Progenitor cell of endocrine pancreas (in vitro differentiated cells): Measurements from ENCODE around the gene CD22. TPM values are rescaled to one million over a fixed set of nuclear protein-coding genes. Genes with fewer than 3 reads are reported as not detected.
A peak's percentile ranks its signal among the peaks of the same experiment; 100 is the strongest.

Experiments
- DNase-seq: peaks from one replicate; pipeline ENCODE4 v3.0.0; 2021; ENCODE audit warnings: low spot score; ENCODE audit not compliant: unreplicated experiment
- H3K27ac Mint-ChIP-seq: 2 replicates; pipeline ENCODE4 v1.8.0; 2021; ENCODE audit warnings: mild to moderate bottlenecking, moderate library complexity, mixed read lengths
- H3K27me3 Mint-ChIP-seq: 2 replicates; pipeline ENCODE4 v1.8.0; 2021; ENCODE audit warnings: mixed read lengths
- H3K36me3 Mint-ChIP-seq: 2 replicates; pipeline ENCODE4 v1.8.0; 2022; ENCODE audit warnings: mixed read lengths; ENCODE audit not compliant: insufficient read depth
- H3K4me1 Mint-ChIP-seq: 2 replicates; pipeline ENCODE4 v1.8.0; 2021; ENCODE audit warnings: low read depth, mixed read lengths
- H3K4me3 Mint-ChIP-seq: 2 replicates; pipeline ENCODE4 v1.8.0; 2021; ENCODE audit warnings: low read depth, mild to moderate bottlenecking, moderate library complexity, mixed read lengths
- H3K9me3 Mint-ChIP-seq: 2 replicates; pipeline ENCODE4 v1.8.0; 2021; ENCODE audit warnings: low read depth, mixed read lengths
- CTCF ChIP-seq: fragments of 200-600 bp; sonication (generic); IDR thresholded peaks from one replicate; pipeline ENCODE4 v1.5.0; 2021; ENCODE audit warnings: antibody characterized with exemption, mild to moderate bottlenecking; ENCODE audit not compliant: unreplicated experiment
- total RNA-seq: library from RNA; stranded (reverse); gene quantifications from 2 replicates; pipeline ENCODE4 v1.2.1, GENCODE V29; 2021

Gene CD22
- total RNA-seq, 1 donor from 2014 or later: 5.1 TPM

- DNase-seq: no peak
Observed at GRCh38 chr19:35352177-35352447, 23.1 kb downstream of the CD22 start.

GRCh38 chr19:35352448-35353304 lies 23.7 kb downstream of the CD22 start:
- H3K27ac Mint-ChIP-seq: no peak overlapping the region
- H3K4me1 Mint-ChIP-seq: peaks cover 2% of the 10 kb centered on the region
- no peaks in the 10 kb centered on the region for H3K36me3 Mint-ChIP-seq
- no peaks in the 10 kb centered on the region for H3K9me3 Mint-ChIP-seq
- TF ChIP-seq CTCF: peak; percentile 81
- H3K27me3 Mint-ChIP-seq: peaks cover 6% of the 10 kb centered on the region
- no peak overlapping the region for H3K4me3 Mint-ChIP-seq
- DNase-seq: peak; percentile 65

More at GRCh38 chr19:35352177-35352447, 23.1 kb downstream of the CD22 start:
- no peak overlapping the region for H3K4me3 Mint-ChIP-seq
- H3K27ac Mint-ChIP-seq: no peak overlapping the region
- H3K27me3 Mint-ChIP-seq: peaks cover 12% of the 10 kb centered on the region
- H3K4me1 Mint-ChIP-seq: peaks cover 2% of the 10 kb centered on the region
- no peaks in the 10 kb centered on the region for H3K9me3 Mint-ChIP-seq
- no peaks in the 10 kb centered on the region for H3K36me3 Mint-ChIP-seq
- no peak for TF ChIP-seq CTCF

- TF ChIP-seq CTCF: no peak
- DNase-seq: no peak
- Mint-ChIP-seq H3K4me1 (peaks cover 2% of the 10 kb centered on the region), H3K9me3 (no peaks in the 10 kb centered on the region), H3K27me3 (peaks cover 3% of the 10 kb centered on the region), H3K4me3 (no peak overlapping the region), H3K36me3 (no peaks in the 10 kb centered on the region), H3K27ac (no peak overlapping the region)
Observed at GRCh38 chr19:35353635-35354034, 24.6 kb downstream of the CD22 start.

GRCh38 chr19:35354898-35355297 lies 25.9 kb downstream of the CD22 start:
- Mint-ChIP-seq H3K36me3 (no peaks in the 10 kb centered on the region), H3K9me3 (no peaks in the 10 kb centered on the region), H3K4me1 (peaks cover 2% of the 10 kb centered on the region), H3K4me3 (no peak overlapping the region), H3K27ac (no peak overlapping the region), H3K27me3 (no peaks in the 10 kb centered on the region)
- no peak for TF ChIP-seq CTCF
- DNase-seq: no peak

GRCh38 chr19:35355791-35356460 lies 26.9 kb downstream of the CD22 start:
- H3K36me3 Mint-ChIP-seq: no peaks in the 10 kb centered on the region
- no peak overlapping the region for H3K4me3 Mint-ChIP-seq

More at GRCh38 chr19:35355791-35356460, 26.9 kb downstream of the CD22 start:
- H3K4me1 Mint-ChIP-seq: peaks cover 4% of the 10 kb centered on the region
- H3K27ac Mint-ChIP-seq: no peak overlapping the region
- no peak for TF ChIP-seq CTCF
- no peak for DNase-seq
- H3K9me3 Mint-ChIP-seq: no peaks in the 10 kb centered on the region
- no peaks in the 10 kb centered on the region for H3K27me3 Mint-ChIP-seq
